Mucosa of rectum (tissue), 2 donors: ENCODE results near the gene MTG1.

Experiments used
- H3K27ac ChIP-seq, 2 donors: one replicate each; pipeline ENCODE4 v1.7.0; 2013; ENCODE audit warnings: inconsistent platforms in 2 of 2, low read depth in 2 of 2, low read length in 2 of 2
- H3K27me3 ChIP-seq, 2 donors: one replicate each; pipeline ENCODE4 v1.7.0; 2013; ENCODE audit warnings: low read length in 2 of 2; ENCODE audit not compliant: control insufficient read depth in 2 of 2, insufficient read depth in 2 of 2
- H3K36me3 ChIP-seq, 2 donors: one replicate each; pipeline ENCODE4 v1.7.0; 2013; ENCODE audit warnings: low read length in 2 of 2; ENCODE audit not compliant: control insufficient read depth in 2 of 2, insufficient read depth in 2 of 2
- H3K4me1 ChIP-seq, 2 donors: one replicate each; pipeline ENCODE4 v1.7.0; 2013; ENCODE audit warnings: low read length in 2 of 2, mild to moderate bottlenecking in 1 of 2; ENCODE audit not compliant: control insufficient read depth in 2 of 2, insufficient read depth in 2 of 2
- H3K4me3 ChIP-seq, 2 donors: one replicate each; pipeline ENCODE4 v1.7.0; 2013; ENCODE audit warnings: low read length in 2 of 2
- H3K9ac ChIP-seq, 2 donors: one replicate each; pipeline ENCODE4 v1.7.0; 2013; ENCODE audit warnings: low read length in 2 of 2, low read depth in 1 of 2, mild to moderate bottlenecking in 1 of 2
- H3K9me3 ChIP-seq, 2 donors: one replicate each; pipeline ENCODE4 v1.7.0; 2013; ENCODE audit warnings: low read length in 2 of 2; ENCODE audit not compliant: control insufficient read depth in 2 of 2
- donor health status: healthy.
- donor health status: Normal muscosa, but diverticular disease.

The MTG1 gene

DNA sequence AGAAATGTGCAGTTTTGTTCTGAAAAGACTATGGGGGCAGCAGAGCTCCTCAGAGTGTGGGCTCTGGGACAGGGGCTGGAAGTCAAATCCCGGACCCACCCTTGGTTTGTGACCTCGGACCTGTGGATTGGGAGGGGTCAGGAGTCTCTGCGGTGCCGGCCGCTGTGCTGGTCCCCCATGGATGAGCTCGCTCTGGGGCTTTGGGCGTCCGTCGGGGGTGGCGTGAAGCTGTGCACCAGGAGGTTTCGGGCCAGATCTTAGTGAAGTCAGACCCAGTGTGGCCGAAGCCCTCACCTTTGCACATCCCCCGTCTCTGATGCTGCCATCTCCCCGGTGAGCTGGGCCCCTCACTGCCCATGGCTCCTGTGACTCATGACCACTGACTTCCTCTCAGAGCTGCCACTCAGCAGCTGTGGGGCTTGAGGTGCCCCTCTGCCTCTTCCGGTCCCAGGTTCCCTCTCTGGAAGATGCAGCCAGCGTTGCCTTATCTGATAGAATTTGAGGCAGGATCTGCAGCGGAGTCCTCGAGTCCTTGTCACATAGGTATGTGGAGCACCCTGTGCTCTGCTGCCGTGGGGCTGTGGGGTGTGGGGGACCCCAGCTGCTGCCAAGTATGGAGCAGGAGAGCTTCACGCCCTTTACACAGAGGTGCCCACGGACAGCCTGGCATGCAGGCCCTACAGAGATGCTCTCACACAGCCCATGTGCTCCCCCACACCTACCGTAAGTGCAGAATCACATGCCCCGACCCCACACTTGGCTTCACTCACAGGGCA, 48.4 kb downstream of the MTG1 start:
- H3K4me1 ChIP-seq = no peaks in the 10 kb centered on the region
- peaks cover 0 to 2% of the 10 kb centered on the region in 2 donors for H3K9me3 ChIP-seq
- no peak overlapping the region for H3K4me3 ChIP-seq
- H3K27ac ChIP-seq = no peak overlapping the region
- no peaks in the 10 kb centered on the region for H3K36me3 ChIP-seq
- no peaks in the 10 kb centered on the region for H3K27me3 ChIP-seq
- no peak overlapping the region for H3K9ac ChIP-seq

DNA sequence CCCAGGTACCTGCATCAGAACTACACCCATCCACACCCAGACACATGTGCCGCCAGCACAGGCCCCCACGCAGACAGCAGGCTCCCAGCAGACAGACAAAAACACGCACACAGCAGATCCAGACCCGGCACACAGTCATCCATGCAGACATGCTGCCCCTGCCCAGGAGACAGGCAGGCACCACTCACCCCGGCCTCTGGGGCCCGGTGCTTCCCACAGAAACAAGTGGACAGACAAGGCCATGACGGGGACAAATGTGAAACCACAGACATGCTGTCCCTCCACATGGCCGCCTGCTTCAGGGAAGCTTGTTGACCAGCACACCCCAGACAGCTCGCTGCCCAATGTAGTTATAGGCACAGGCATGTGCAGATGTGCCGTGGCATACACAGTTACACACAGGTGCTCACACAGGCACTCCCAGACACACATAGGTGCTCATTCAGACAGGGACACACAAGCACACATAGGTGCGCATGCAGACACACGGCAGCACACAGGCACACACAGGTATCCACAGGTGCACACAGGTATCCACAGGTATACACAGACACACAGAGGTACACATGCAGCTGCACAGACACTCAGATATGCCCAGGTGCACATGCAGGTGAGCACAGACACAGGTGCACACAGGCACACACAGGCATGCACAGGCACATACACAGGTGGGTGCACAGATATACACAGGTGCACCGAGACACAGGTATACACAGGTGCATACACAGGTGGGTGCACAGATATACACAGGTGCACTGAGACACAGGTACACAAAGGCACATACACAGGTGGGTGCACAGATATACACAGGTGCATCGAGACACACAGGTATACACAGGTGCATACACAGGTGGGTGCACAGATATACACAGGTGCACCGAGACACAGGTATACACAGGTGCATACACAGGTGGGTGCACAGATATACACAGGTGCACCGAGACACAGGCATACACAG, 49.3 kb downstream of the MTG1 start:
- Histone ChIP-seq H3K27ac (no peak overlapping the region), H3K27me3 (no peaks in the 10 kb centered on the region), H3K36me3 (no peaks in the 10 kb centered on the region), H3K9ac (no peak overlapping the region), H3K4me1 (no peaks in the 10 kb centered on the region), H3K9me3 (peaks cover 2 to 4% of the 10 kb centered on the region in 2 donors), H3K4me3 (no peak overlapping the region)

DNA sequence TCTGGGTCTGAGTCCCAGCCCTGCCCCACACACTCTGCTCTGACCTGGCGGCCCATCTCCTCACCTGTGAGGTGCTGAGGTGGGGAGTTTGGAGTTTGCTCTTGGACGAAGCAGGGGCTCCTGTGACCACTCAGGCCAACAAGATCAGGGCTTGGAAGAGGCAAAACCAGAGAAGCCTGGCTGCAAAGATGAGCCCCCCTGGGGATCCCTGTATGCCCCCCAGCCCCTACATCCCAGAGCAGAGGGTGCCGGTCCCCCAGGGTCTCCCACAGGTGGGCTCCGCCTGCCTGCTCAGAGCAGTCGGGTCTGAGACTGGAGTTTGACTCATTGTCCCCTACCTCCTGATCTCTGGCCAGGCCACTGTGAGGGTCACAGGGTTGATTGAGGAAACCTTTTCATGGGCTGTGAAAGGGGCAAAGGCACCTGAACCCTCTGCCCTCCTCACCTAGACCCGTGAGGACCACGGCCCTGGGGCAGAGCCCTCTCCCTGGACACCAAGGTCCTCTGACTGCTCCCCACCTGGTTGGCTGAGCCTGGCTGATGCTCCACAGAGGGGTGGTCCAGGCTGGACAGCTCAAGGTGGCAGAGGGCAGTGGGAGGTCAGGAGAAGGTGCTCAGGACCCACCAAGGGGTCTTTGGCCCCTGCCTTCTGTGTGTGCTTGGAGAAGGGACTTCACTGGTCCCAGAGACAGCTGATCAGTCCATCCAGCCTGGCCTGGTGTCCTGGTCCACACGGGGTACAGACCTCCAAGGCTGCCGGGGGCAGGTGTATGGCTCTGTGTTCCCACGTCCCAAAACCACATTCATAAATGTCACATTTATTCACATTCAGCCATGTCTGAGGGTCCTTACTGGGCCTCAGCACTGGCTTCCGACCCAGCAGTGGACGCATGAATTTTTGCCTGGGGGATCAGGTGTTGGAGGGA, 50.6 kb downstream of the MTG1 start:
- Histone ChIP-seq H3K27ac (no peak overlapping the region), H3K36me3 (no peaks in the 10 kb centered on the region), H3K9ac (no peak overlapping the region), H3K9me3 (peaks cover 4 to 6% of the 10 kb centered on the region in 2 donors), H3K27me3 (no peaks in the 10 kb centered on the region), H3K4me3 (no peak overlapping the region), H3K4me1 (no peaks in the 10 kb centered on the region)

DNA sequence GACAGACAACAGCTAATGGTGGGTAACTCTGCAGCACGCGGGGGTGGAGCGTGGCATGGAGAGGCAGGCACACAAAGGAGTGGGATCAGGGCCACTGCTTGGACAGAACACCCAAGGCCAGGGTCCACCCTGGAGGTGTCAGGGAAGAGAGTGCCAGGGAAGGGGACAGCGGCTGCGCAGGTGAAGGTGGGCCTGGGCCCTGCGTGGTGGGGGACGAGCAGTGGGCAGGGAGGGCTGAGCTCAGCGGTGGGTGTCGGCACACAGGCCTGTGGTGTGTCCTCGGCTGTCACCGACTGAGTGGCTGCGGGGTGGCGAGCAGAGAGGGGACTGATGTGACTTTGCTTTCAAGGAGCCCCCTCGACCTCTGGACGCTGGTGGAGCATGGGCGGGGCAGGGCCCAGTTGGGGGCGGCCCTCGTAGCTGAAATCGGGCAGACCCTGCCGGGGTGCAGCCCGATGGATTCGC, 51.3 kb downstream of the MTG1 start:
- Histone ChIP-seq H3K4me3 (no peak overlapping the region), H3K27me3 (no peaks in the 10 kb centered on the region), H3K9ac (no peak overlapping the region), H3K27ac (no peak overlapping the region), H3K9me3 (peaks cover 4 to 6% of the 10 kb centered on the region in 2 donors), H3K4me1 (no peaks in the 10 kb centered on the region), H3K36me3 (no peaks in the 10 kb centered on the region)

DNA sequence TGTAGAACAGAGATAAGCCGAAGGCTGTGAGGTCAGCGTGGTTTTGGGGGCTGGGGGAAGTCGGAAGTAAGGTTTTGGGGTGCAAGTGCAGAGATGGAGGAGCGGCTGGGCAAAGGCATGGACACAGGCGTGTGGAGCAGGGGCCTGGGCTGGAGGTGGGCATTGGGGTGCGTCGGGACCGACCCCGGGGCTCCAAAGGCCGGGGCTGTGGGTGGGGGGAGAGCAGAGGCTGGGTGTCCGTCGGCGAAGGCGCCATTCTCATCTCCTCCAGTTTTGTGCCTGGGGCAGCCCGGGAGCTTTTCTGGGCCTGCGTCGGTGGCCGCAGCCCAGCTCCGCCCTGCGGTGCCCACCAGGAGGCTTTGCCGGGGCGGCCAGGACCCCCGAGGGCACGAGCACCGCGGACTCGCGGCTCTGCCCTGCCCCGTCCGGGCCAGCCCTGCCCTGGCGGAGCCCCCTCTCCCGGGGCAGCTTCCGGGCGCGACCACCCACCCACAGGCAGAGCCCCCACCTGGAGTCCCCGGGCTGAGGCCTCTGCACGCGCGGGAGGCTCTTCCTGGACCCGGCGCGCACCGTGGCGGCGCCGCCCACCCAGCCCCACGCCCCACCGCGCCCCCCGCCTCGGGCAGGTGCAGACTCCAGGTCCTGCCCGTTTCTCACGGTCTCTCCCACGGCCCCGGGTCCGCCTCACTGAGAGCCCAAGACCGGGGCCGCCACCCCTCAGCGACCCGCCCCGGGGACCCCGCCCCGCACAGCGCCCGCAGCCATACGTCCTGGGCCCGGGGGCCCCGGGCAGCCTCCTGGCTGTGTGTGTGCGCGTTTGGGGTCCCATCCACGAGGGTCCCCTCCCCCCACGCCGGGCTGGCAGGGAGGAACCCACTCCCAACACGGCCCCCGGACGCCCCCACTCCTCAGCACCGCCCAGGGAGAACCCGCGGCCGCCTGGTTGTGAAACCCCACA, 52.1 kb downstream of the MTG1 start:
- no peaks in the 10 kb centered on the region for H3K4me1 ChIP-seq
- no peaks in the 10 kb centered on the region for H3K36me3 ChIP-seq
- no peak overlapping the region for H3K4me3 ChIP-seq
- peaks cover 4 to 6% of the 10 kb centered on the region in 2 donors for H3K9me3 ChIP-seq
- H3K27me3 ChIP-seq = no peaks in the 10 kb centered on the region
- no peak overlapping the region for H3K27ac ChIP-seq
- no peak overlapping the region for H3K9ac ChIP-seq

DNA sequence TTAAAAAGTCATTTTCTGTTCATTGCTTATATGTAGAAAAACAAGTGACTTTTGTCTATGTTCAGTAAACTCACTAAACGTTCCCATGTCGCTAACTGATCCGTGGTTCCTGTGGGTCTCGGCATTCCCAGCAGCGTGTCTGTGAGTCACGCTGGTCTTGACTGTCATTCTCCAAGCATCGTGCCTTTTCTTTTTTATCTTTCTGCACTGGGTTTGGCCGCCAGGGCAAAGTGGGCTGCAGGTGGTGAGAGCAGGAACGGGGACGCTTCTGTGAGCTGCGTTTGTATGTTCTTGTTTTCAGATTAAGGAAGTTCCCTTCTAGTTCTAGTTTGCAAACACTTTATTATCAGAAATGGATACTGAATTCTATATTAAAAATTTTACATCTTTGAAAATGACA, 53.0 kb downstream of the MTG1 start:
- H3K27ac ChIP-seq = no peak overlapping the region
- peaks cover 4 to 6% of the 10 kb centered on the region in 2 donors for H3K9me3 ChIP-seq
- H3K4me1 ChIP-seq = no peaks in the 10 kb centered on the region
- no peaks in the 10 kb centered on the region for H3K27me3 ChIP-seq
- H3K36me3 ChIP-seq = no peaks in the 10 kb centered on the region
- H3K9ac ChIP-seq = no peak overlapping the region
- H3K4me3 ChIP-seq = no peak overlapping the region

DNA sequence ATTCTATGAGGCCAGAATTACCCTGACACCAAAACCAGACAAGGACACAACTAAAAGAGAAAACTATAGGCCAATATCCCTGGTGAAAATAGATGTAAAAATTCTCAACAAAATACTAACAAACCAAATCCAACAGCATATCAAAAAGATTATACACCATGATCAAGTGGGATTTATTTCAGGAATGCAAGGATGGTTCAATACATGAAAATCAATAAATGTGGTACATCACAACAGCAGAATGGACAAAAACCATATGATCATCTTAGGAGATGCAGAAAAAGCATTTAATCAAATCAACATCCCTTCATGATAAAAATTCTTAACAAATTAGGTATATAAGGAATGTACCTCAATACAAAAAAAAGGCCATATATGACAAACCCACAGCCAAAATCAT, 54.2 kb downstream of the MTG1 start:
- no peak overlapping the region for H3K27ac ChIP-seq
- no peak overlapping the region for H3K4me3 ChIP-seq
- no peaks in the 10 kb centered on the region for H3K4me1 ChIP-seq
- peaks cover 4 to 6% of the 10 kb centered on the region in 2 donors for H3K9me3 ChIP-seq
- H3K9ac ChIP-seq = no peak overlapping the region
- H3K27me3 ChIP-seq = no peaks in the 10 kb centered on the region
- H3K36me3 ChIP-seq = no peaks in the 10 kb centered on the region

DNA sequence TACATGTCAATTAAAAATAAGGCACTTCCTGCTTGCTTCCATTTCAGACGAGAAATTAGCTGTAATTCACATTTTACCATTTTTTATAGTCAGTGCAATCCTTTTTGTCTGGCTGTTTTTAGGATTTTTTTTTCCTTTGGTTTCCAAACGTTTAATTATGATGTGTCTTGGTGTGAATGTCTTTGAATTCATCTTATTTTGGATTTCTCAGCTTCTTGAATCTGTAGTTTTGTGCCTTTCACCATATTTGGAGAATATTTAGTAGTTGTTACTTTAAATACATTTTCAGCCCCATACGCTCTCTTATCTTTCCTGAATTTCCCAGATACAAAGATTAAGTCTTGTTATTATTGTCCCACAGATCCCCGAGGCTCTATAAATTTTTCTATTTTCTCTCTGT, 57.4 kb downstream of the MTG1 start:
- Histone ChIP-seq H3K27me3 (no peaks in the 10 kb centered on the region), H3K36me3 (no peaks in the 10 kb centered on the region), H3K4me3 (no peak overlapping the region), H3K9me3 (peaks cover 4 to 6% of the 10 kb centered on the region in 2 donors), H3K4me1 (no peaks in the 10 kb centered on the region), H3K9ac (no peak overlapping the region), H3K27ac (no peak overlapping the region)

DNA sequence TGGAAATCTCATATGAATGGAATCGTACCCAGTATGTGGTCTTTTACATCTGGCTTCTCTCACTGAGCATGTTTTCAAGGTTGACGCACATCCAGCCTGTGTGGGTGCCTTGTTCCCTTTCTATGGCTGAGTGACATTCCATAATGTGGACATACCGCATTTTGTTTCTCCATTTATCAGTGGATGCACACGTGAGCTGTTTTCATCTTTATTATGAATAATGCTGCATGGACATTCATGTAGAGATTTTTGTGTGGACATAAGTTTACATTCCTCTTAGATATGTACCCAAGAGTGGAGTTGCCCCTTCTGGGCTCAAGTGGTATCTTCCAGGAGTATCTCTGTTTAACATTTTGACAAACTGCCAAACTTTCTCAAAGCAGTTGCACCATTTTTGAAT, 58.5 kb downstream of the MTG1 start:
- Histone ChIP-seq H3K4me1 (no peaks in the 10 kb centered on the region), H3K36me3 (no peaks in the 10 kb centered on the region), H3K9me3 (peaks cover 4% of the 10 kb centered on the region in 2 donors), H3K27me3 (no peaks in the 10 kb centered on the region), H3K4me3 (no peak overlapping the region), H3K9ac (no peak overlapping the region), H3K27ac (no peak overlapping the region)
